HG03280 (cell line): ENCODE data around the gene MTRR.

ENCODE experiments used
- ATAC-seq: cut with Tn5 transposase; IDR thresholded peaks from one replicate; pipeline ENCODE4 v1.9.1; 2021; ENCODE audit warnings: mild to moderate bottlenecking, moderate library complexity; ENCODE audit not compliant: unreplicated experiment

Gene MTRR

GRCh38 chr5:7868773-7869473 lies at the start of gene MTRR, which contains the start of gene FASTKD3:
Gene MTRR (plus strand): TSS chr5:7869148. CDS start chr5:7870795, 1,647 bp downstream.
Gene FASTKD3 (minus strand): TSS chr5:7869031. CDS start chr5:7868083, 948 bp downstream.
- ATAC-seq = peak; percentile 96

DNA sequence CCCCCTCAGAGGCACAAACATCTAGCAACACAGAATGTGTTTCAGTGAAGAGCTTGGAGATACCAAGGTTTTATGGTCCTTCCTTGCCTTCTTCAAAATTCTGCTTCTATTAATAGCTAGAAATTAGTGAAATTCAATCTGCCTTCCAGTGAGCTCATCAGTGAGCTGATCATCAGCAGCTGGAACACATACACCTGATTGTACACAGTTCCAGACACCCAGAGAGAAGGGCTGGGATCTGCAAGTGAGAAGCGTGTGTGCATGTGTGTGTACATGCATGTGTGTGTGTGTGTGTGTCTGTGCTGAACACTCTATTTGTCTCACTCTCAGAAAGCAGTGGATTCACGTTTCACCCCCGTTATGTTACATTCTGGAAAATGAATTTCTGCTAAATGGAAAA lies 46.5 kb upstream of the MTRR start:
- ATAC-seq = no peak

- ATAC-seq = no peak
Observed at GRCh38 chr5:7823594-7823993, 45.4 kb upstream of the MTRR start.

- ATAC-seq = no peak
Observed at GRCh38 chr5:7824995-7825394, 44.0 kb upstream of the MTRR start.

DNA sequence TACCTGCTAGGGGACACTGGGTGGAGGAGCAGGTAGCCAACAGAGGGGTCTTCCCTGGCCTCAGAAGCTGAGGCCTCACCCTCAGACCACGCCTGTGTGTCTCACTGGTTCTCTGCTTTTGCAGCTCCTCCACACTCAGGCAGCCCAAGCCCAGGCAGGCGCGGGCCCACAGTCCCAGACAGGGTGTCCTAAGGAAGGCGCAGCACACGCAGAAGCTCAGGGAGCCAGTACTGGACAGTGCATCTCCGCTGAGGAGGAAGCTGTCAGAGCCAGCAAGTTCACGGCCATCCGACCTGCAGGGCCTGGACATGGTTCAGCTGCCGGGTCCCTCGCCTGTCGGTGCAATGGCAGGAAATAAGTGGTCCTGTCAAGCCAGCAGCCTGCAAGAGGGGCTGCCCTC lies 43.3 kb upstream of the MTRR start:
- no peak for ATAC-seq

- no peak for ATAC-seq
Observed at GRCh38 chr5:7827610-7828009, 41.3 kb upstream of the MTRR start.

GRCh38 chr5:7828269-7828668 lies 40.7 kb upstream of the MTRR start:
- ATAC-seq = no peak

- no peak for ATAC-seq
Observed at GRCh38 chr5:7834982-7835381, 34.0 kb upstream of the MTRR start.

GRCh38 chr5:7837403-7837802 lies 31.5 kb upstream of the MTRR start:
- no peak for ATAC-seq

- no peak for ATAC-seq
Observed at GRCh38 chr5:7842531-7842930, 26.4 kb upstream of the MTRR start.

- no peak for ATAC-seq
Observed at GRCh38 chr5:7844901-7845300, 24.0 kb upstream of the MTRR start.

DNA sequence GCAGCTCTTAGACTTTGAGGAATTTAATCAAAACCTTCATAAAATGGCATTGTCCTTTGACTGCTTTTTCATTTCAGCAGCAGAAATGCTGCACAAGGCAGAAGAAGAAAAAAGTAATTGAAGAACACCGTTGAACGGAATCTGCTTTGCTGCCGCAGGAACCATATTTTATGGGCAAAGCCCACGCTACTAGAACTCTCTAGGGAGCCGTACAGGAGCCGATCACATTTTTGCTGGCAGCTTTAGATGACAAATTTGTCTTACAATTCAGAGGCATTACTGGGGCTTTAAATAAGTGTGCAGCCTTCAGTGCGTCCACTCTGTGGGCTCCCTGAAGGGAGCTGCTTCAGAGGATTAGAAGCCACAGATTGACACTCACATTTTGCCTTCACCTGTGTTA lies 23.4 kb upstream of the MTRR start:
- no peak for ATAC-seq

DNA sequence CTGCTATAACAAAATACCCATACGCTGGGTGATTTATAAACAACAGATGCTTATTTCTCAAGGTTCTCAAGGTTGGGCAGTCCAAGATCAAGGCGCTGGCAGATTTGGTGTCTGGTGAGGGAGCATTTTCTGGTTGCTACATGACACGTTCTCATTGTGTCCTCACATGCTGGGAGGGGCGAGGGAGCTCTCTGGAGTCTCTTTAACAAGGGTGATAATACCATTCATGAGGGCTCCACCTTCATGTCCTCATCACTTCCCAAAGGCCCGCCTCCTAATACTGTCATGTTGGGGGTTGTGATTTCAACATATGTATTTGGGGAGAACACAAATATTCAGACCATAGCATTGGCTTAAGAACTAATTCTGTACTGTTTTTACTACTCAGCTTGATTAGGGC lies 22.6 kb upstream of the MTRR start:
- no peak for ATAC-seq

DNA sequence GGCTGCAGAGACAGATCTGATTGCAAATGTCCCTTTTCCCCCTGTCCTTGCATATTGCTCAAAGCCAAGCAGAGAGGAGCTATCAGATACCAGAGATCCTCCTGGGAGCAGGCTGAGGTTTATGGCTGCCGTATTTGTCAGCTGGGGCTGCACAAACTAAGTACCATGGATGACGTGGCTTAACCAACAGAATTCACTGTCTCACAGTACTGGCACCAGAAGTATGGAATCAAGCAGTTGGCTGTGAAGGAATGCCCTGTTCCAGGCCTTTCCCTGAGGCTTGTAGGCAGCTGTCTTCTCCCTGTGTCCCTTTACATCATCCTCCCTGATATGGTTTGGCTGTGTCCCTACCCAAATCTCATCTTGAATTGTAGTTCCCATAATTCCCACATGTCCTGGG lies 20.7 kb upstream of the MTRR start:
- no peak for ATAC-seq

DNA sequence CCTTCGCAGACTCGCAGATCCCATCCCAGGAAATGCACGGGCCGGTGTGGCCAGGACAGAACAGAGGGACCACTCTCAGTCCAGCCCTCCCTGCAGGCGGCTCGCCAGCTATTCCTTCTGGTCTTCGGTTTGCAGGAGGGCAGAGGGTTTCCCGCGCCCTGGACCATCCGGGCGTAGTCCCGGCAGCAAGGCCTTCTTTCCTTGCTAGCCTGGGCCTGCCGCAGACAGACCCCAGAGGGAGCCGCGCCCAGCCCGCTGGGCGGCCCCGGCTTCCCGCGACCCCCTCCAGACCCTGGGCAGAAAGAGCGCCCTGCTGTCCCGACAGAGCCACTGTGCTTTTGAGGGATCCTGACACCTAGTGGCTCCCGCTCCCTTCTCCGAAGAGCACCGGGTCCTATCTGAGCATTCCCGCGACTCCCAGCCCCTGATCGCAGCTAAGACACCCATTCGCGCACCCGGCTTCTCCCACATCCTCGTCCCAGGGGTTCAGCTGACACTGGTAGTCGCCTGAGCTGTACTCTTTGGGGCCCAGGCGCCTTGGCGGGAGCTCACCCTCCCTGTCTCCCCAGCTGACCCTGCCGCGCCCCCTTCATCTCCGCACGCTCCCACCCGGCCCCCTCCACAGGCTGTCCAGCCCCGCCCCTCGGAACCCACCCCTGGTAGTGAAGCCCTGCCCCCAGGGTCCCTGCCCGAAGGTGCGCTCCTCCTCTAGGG lies 19.1 kb upstream of the MTRR start:
- no peak for ATAC-seq

- no peak for ATAC-seq
Observed at GRCh38 chr5:7850395-7851239, 18.3 kb upstream of the MTRR start, which contains the start of gene CFAP90. Gene CFAP90 (minus strand): TSS chr5:7851133. CDS start chr5:7851021, 112 bp downstream.

GRCh38 chr5:7851240-7851592 lies 17.7 kb upstream of the MTRR start:
- ATAC-seq = no peak

DNA sequence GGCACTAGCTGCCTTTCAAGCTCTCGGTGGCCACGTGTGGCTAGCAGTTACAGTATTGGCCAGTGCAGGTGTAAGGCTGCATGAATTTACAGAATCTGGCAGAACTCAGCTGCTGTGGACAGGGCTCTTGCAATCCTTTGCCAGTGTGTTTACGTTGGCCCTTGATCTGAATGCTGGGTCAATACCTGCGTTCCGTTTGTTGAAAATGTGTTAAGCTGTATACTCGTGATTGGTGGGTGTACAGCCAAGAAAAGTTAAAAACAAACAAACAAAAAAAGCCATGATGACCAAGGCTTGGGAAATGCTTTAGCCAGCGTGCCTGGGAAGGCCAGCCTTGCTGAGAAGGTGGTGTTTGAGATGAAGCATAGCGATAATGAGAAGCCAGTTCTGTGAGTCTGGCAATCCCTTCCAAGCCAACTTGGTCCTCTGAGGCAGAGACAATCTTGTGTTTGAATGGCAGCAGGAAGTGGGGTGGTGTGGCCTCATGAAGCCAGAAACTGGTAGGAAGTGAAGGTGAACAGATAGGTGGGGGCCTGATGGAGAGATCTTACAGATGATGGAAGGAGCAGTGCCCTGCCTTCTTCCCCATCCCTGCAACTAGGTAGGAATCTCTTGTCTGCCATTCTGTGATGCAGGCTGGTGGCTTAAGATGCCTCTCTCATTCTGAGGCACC lies 17.2 kb upstream of the MTRR start:
- no peak for ATAC-seq

DNA sequence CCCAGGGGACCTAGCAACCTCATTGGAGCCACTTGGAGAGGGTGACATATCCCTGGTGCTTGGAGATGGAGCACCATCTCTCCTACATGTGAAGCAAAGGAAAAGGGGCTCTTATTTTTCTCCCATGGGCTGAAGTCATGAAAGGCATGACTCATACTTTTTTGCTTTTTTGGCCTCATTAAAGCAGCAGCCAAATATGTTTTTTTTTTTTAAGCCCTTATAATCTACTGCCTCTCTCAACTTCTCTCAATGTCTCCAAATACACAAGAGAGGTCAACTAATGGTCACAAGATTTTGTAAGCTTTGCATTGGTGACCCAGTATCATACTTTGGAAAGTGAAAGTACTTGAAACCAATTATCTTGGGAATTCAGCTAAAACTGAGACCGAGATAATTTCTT lies 16.4 kb upstream of the MTRR start:
- no peak for ATAC-seq

- no peak for ATAC-seq
Observed at GRCh38 chr5:7852988-7853387, 16.0 kb upstream of the MTRR start.

DNA sequence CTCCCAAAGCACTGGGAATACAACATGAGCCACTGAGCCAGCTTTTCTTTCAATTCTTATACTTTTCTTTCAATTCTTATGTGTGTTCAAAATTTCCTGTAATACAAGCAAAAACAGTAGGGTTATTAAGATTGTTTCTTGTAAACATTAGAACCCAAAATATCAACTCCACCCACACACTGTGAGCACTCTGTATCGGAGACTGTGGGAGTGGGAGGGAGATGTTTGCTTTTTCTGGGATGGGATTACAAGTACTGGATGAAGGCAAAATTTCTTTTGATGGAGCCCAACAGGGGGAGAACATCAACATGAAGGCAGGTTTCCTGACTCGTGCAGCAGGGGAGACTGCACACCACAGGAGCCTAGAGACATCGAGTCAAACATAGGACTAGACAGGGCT lies 13.3 kb upstream of the MTRR start:
- ATAC-seq = no peak
